ENCODE data around the gene EPS8L1.

DNA sequence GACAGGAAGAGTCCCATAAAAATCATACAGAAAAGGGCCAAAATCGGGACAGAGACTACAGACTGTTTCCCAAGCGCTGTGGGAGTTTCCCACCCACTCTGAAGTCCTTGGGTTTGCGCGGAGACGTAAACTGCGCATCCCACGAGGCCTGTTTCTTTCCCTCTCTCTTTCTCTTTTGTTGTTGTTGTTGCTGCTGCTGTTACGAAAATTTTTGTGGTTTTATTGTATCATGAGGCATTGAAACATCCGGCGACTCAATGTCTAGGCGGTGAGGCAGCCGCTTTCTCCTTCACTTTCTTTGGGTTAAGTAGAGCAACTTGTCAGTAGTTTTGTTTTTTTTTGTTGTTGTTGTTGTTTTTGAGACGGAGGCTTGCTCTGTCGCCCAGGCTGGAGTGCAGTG is 43.4 kb downstream of the EPS8L1 start:
- TF ChIP-seq POLR2A (IDR thresholded peaks at IDR 0.05; ENCODE audit: low read length), result no peak
- TF ChIP-seq GATA1 (IDR thresholded peaks at IDR 0.05; ENCODE audit: low read depth, low read length), result no peak
